IMR-90 (cell line): Measurements from ENCODE around the gene SLC35F1. TPM values are rescaled to one million over a fixed set of nuclear protein-coding genes. Genes with fewer than 3 reads are reported as not detected.

Experiments used
- ATAC-seq: fragments of 200-7000 bp; cut with Tn5 transposase; 2 replicates; pipeline ENCODE4 v1.9.1; 2020; ENCODE audit warnings: low read depth, mild to moderate bottlenecking, moderate library complexity
- BruUV-seq: library from RNA; stranded (reverse); fragments of 400-500 nt; replicated peaks from 2 replicates; lab custom pipeline; 2021; lab: Mats Ljungman, UMichigan
- CTCF ChIA-PET: fragments of 300-600 bp; formaldehyde crosslinking; extraction: SDS; loops from one replicate; lab custom pipeline; 2021; ENCODE audit warnings: antibody characterized with exemption; lab: Yijun Ruan, JAX
- POLR2A ChIA-PET: fragments of 300-600 bp; sonication (Branson Sonifier 250); formaldehyde crosslinking; loops from one replicate; lab custom pipeline; 2022; ENCODE audit warnings: antibody characterized with exemption; ENCODE audit not compliant: unreplicated experiment; lab: Charles Lee
- DNase-seq: peaks from one replicate; pipeline ENCODE4 v3.0.0; 2013
- H2AFZ ChIP-seq: replicated peaks from 2 replicates; pipeline ENCODE3; 2013; ENCODE audit warnings: low read length, mild to moderate bottlenecking; ENCODE audit not compliant: poor library complexity
- H2AK5ac ChIP-seq: 2 replicates; pipeline ENCODE4 v1.6.1; 2013; ENCODE audit warnings: low read depth, low read length, inconsistent platforms
- H2AK9ac ChIP-seq: replicated peaks from 2 replicates; pipeline ENCODE3; 2013; ENCODE audit warnings: mild to moderate bottlenecking, low read depth, low read length, moderate library complexity; ENCODE audit not compliant: poor library complexity
- H2BK120ac ChIP-seq: 2 replicates; pipeline ENCODE4 v1.6.1; 2013; ENCODE audit warnings: low read depth, low read length, inconsistent platforms
- H2BK15ac ChIP-seq: 3 replicates; pipeline ENCODE4 v1.6.1; 2013; ENCODE audit warnings: low read depth, low read length, inconsistent platforms
- H2BK20ac ChIP-seq: 2 replicates; pipeline ENCODE4 v1.6.1; 2013; ENCODE audit warnings: low read depth, mild to moderate bottlenecking, inconsistent platforms, low read length, moderate library complexity
- H2BK5ac ChIP-seq: 2 replicates; pipeline ENCODE4 v1.6.1; 2013; ENCODE audit warnings: mild to moderate bottlenecking, low read depth, low read length, inconsistent platforms; ENCODE audit not compliant: poor library complexity, severe bottlenecking
- H3K14ac ChIP-seq: replicated peaks from 2 replicates; pipeline ENCODE4 v1.6.1; 2013; ENCODE audit warnings: low read depth, low read length, inconsistent platforms
- H3K18ac ChIP-seq: 2 replicates; pipeline ENCODE4 v1.6.1; 2013; ENCODE audit warnings: low read depth, low read length, control low read depth
- H3K23ac ChIP-seq: 2 replicates; pipeline ENCODE4 v1.6.1; 2013; ENCODE audit warnings: low read depth, low read length, inconsistent platforms
- H3K27ac ChIP-seq: 2 replicates; pipeline ENCODE4 v1.5.1; 2013; ENCODE audit warnings: mild to moderate bottlenecking, control low read depth, low read length; ENCODE audit not compliant: insufficient read depth
- H3K27me3 ChIP-seq: 2 replicates; pipeline ENCODE4 v1.6.1; 2013; ENCODE audit warnings: low read length; ENCODE audit not compliant: control insufficient read depth, insufficient read depth
- H3K36me3 ChIP-seq: 2 replicates; pipeline ENCODE4 v1.6.1; 2013; ENCODE audit warnings: low read length, mixed read lengths; ENCODE audit not compliant: control insufficient read depth, insufficient read depth
- H3K4ac ChIP-seq: 2 replicates; pipeline ENCODE4 v1.6.1; 2013; ENCODE audit warnings: low read depth, low read length, inconsistent platforms
- H3K4me1 ChIP-seq: 2 replicates; pipeline ENCODE4 v1.6.1; 2013; ENCODE audit warnings: low read length, mixed read lengths; ENCODE audit not compliant: control insufficient read depth, insufficient read depth
- H3K4me2 ChIP-seq: 2 replicates; pipeline ENCODE4 v1.6.1; 2013; ENCODE audit warnings: low read depth, mild to moderate bottlenecking, control low read depth, low read length, moderate library complexity
- H3K4me3 ChIP-seq: 2 replicates; pipeline ENCODE4 v1.5.1; 2013; ENCODE audit warnings: low read depth, mild to moderate bottlenecking, control low read depth, low read length, moderate library complexity; ENCODE audit not compliant: insufficient read depth
- H3K56ac ChIP-seq: 2 replicates; pipeline ENCODE4 v1.6.1; 2013; ENCODE audit warnings: low read length, inconsistent platforms; ENCODE audit not compliant: insufficient read depth; ENCODE audit errors: extremely low read depth
- H3K79me1 ChIP-seq, 2 experiments: 2 replicates each; pipeline ENCODE4 v1.6.1; 2013; ENCODE audit warnings: low read length in 2 of 2, inconsistent platforms in 1 of 2, low read depth in 1 of 2
- H3K9ac ChIP-seq: 2 replicates; pipeline ENCODE4 v1.6.1; 2013; ENCODE audit warnings: low read depth, low read length, control low read depth
- H3K9me1 ChIP-seq: 2 replicates; pipeline ENCODE4 v1.6.1; 2013; ENCODE audit warnings: low read length, inconsistent platforms; ENCODE audit not compliant: insufficient read depth
- H3K9me3 ChIP-seq: 2 replicates; pipeline ENCODE4 v1.6.1; 2013; ENCODE audit warnings: low read length; ENCODE audit not compliant: control insufficient read depth, insufficient read depth
- H4K20me1 ChIP-seq: 2 replicates; pipeline ENCODE4 v1.6.1; 2013; ENCODE audit warnings: low read length, inconsistent platforms; ENCODE audit not compliant: insufficient read depth
- H4K5ac ChIP-seq: 2 replicates; pipeline ENCODE4 v1.6.1; 2013; ENCODE audit warnings: mild to moderate bottlenecking, low read depth, low read length, control low read depth
- H4K8ac ChIP-seq, 2 experiments: 2 replicates each; pipeline ENCODE4 v1.6.1; 2013; ENCODE audit warnings: low read depth in 2 of 2, low read length in 2 of 2, control low read depth in 1 of 2, inconsistent platforms in 1 of 2
- H4K91ac ChIP-seq: 2 replicates; pipeline ENCODE4 v1.6.1; 2013; ENCODE audit warnings: low read depth, low read length, inconsistent platforms; ENCODE audit not compliant: insufficient read depth
- BHLHE40 ChIP-seq: fragments of 150-350 bp; IDR thresholded peaks from 2 replicates; pipeline ENCODE4 v1.6.1; 2016; ENCODE audit warnings: mild to moderate bottlenecking, low read depth, low read length
- CEBPB ChIP-seq: IDR thresholded peaks from 2 replicates; pipeline ENCODE4 v1.6.1; 2012; ENCODE audit warnings: low read depth, low read length, improper control_type of control experiment
- CHD1 ChIP-seq: IDR thresholded peaks from 2 replicates; pipeline ENCODE4 v1.6.1; 2012; ENCODE audit warnings: low read depth, low read length, improper control_type of control experiment
- MAFK ChIP-seq: IDR thresholded peaks from 2 replicates; pipeline ENCODE4 v1.6.1; 2012; ENCODE audit warnings: low read depth, low read length, improper control_type of control experiment
- MAZ ChIP-seq: IDR thresholded peaks from 2 replicates; pipeline ENCODE4 v1.6.1; 2012; ENCODE audit warnings: low read depth, mild to moderate bottlenecking, low read length, improper control_type of control experiment, moderate library complexity, borderline replicate concordance
- MXI1 ChIP-seq: IDR thresholded peaks from 2 replicates; pipeline ENCODE4 v1.6.1; 2012; ENCODE audit warnings: low read depth, mild to moderate bottlenecking, low read length, moderate library complexity, borderline replicate concordance
- POLR2A ChIP-seq: IDR thresholded peaks from 2 replicates; pipeline ENCODE4 v1.6.1; 2012; ENCODE audit warnings: mild to moderate bottlenecking, low read depth, low read length
- RAD21 ChIP-seq: IDR thresholded peaks from 2 replicates; pipeline ENCODE4 v1.6.1; 2012; ENCODE audit warnings: low read length, improper control_type of control experiment
- RFX5 ChIP-seq: IDR thresholded peaks from 2 replicates; pipeline ENCODE4 v1.8.0; 2012; ENCODE audit warnings: low read depth, mild to moderate bottlenecking, low read length, moderate library complexity
- SMC3 ChIP-seq: fragments of 150-350 bp; IDR thresholded peaks from 2 replicates; pipeline ENCODE4 v1.6.1; 2016; ENCODE audit warnings: low read depth, mild to moderate bottlenecking, antibody characterized with exemption, low read length, moderate library complexity
- WGBS, 2 experiments: methylation state at CpG; one replicate each; pipeline versions ENCODE4 v1.1.5 to v1.1.7; 2013; ENCODE audit warnings: missing lambda C conversion rate in 2 of 2; ENCODE audit not compliant: insufficient read length in 1 of 2; ENCODE audit errors: extremely low coverage in 2 of 2; 5-methylcytosine and 5-hydroxymethylcytosine counted together
- dilution Hi-C: fragments of 300-500 bp; cut with HindIII; formaldehyde crosslinking; loops from one replicate; pipeline ENCODE4 v1.14.3; 2018; ENCODE audit warnings: low sequenced_read_pairs; ENCODE audit not compliant: unreplicated experiment
- in situ Hi-C: fragments of 300-500 bp; cut with MboI; formaldehyde crosslinking; loops from 3 replicates; pipeline ENCODE4 v1.14.3; 2019; ENCODE audit warnings: low sequenced_read_pairs, inconsistent platforms, mixed read lengths
- intact Hi-C: fragments of 100-400 bp; cut with micrococcal nuclease; formaldehyde crosslinking; loops from 2 replicates; pipeline ENCODE4 v1.10.0; 2022
- polyA plus RNA-seq, 3 experiments: library from polyadenylated mRNA; depleted of rRNA; stranded (reverse); fragments of >200 nt; gene quantifications; 2 replicates each; pipeline ENCODE4 v1.2.3, GENCODE V29; 2012; ENCODE audit warnings: low replicate concordance in 1 of 3
- total RNA-seq: library from RNA; depleted of rRNA; stranded (reverse); fragments of >200 nt; gene quantifications from 2 replicates; pipeline ENCODE4 v1.2.3, GENCODE V29; 2012
- TF ChIP-seq, protein P1 (sequence below): conservative IDR thresholded peaks from 2 replicates; pipeline ENCODE4 v1.5.1; 2012; ENCODE audit warnings: mild to moderate bottlenecking, low read depth, low read length, improper control_type of control experiment

Gene SLC35F1
- total and polyA plus RNA-seq, 2 of the 4 experiments (the other 2 are of a cell fraction), result not detected

DNA sequence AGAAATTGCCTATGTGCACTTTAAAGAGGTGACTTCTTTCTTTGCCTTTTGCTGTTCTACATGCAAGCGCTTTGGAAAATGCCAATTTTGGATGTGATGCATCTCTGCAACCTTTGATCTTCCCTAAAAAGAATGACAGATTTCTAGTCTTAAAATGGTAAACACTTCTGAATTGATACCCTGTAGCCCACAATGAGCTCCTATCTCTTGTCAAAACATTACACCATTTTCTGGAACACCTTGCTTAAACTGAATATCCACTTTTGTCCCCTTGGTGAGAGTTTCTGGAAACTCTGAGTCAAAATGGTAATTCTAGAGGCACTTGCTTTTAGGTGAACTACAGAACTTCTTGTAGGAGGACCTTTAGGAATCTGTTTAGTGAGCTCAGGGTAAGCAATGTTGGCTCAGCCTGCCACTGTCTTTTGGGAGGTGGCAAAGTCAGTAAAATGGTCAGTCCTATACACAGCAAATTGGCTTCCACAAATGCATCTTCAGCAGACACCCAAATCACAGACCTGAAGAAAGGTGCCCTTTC, 216.5 kb downstream of the SLC35F1 start:
- Histone ChIP-seq H2AK5ac (no peak overlapping the region), H2AFZ (no peak overlapping the region), H3K56ac (no peak overlapping the region), H3K23ac (no peak overlapping the region), H3K4me2 (no peak overlapping the region), H3K79me1 (no peaks in the 10 kb centered on the region), H3K18ac (no peak overlapping the region), H3K36me3 (no peaks in the 10 kb centered on the region), H2BK15ac (no peak overlapping the region), H3K14ac (no peak overlapping the region), H3K9me1 (no peaks in the 10 kb centered on the region), H3K27me3 (no peaks in the 10 kb centered on the region), H4K91ac (no peak overlapping the region), H3K4me1 (no peaks in the 10 kb centered on the region), H3K9me3 (no peaks in the 10 kb centered on the region), H4K8ac (no peak overlapping the region), H2BK20ac (no peak overlapping the region), H2BK120ac (no peak overlapping the region), H2BK5ac (no peak overlapping the region), H3K9ac (no peak overlapping the region), H2AK9ac (no peak overlapping the region), H3K27ac (no peak overlapping the region), H3K4ac (no peak overlapping the region), H3K4me3 (no peak overlapping the region), H4K20me1 (no peaks in the 10 kb centered on the region), H4K5ac (no peak overlapping the region)
- ChIA-PET POLR2A (no interaction called here), CTCF (no interaction called here)
- ATAC-seq, result no peak
- no peak for DNase-seq
- no TSS peak for BruUV-seq
- no CpG with 5 or more reads among the region's 1 CpG for WGBS, 2 experiments
- dilution Hi-C loops, result no loop called here
- intact Hi-C loops, result no loop called here
- in situ Hi-C loops, result no loop called here
- TF ChIP-seq BHLHE40 (no peak), RAD21 (no peak), POLR2A (no peak), CHD1 (no peak), SMC3 (no peak), RFX5 (no peak), CEBPB (no peak), MAZ (no peak), MXI1 (no peak), MAFK (no peak)
- TF ChIP-seq, protein P1, sequence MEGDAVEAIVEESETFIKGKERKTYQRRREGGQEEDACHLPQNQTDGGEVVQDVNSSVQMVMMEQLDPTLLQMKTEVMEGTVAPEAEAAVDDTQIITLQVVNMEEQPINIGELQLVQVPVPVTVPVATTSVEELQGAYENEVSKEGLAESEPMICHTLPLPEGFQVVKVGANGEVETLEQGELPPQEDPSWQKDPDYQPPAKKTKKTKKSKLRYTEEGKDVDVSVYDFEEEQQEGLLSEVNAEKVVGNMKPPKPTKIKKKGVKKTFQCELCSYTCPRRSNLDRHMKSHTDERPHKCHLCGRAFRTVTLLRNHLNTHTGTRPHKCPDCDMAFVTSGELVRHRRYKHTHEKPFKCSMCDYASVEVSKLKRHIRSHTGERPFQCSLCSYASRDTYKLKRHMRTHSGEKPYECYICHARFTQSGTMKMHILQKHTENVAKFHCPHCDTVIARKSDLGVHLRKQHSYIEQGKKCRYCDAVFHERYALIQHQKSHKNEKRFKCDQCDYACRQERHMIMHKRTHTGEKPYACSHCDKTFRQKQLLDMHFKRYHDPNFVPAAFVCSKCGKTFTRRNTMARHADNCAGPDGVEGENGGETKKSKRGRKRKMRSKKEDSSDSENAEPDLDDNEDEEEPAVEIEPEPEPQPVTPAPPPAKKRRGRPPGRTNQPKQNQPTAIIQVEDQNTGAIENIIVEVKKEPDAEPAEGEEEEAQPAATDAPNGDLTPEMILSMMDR, result no peak
